T-helper 2 cell treated with Interferon-gamma antibody and Interleukin-4, amounts not matched to agents 5 μg/mL and 100 μg/mL, for 36 hours (primary cell): Measurements from ENCODE around the gene BOC.

ENCODE experiments used
- DNase-seq: peaks from one replicate; pipeline ENCODE4 v3.0.0; 2021; ENCODE audit warnings: low spot score
- H3K27ac Mint-ChIP-seq: one replicate; pipeline ENCODE4 v1.8.0; 2021; ENCODE audit warnings: mild to moderate bottlenecking, mixed read lengths
- H3K27me3 Mint-ChIP-seq: one replicate; pipeline ENCODE4 v1.8.0; 2021; ENCODE audit warnings: low read depth, mixed read lengths
- H3K36me3 Mint-ChIP-seq: one replicate; pipeline ENCODE4 v1.8.0; 2021; ENCODE audit warnings: low read depth, mixed read lengths
- H3K4me1 Mint-ChIP-seq: one replicate; pipeline ENCODE4 v1.8.0; 2021; ENCODE audit warnings: low read depth, mixed read lengths
- H3K4me3 Mint-ChIP-seq: one replicate; pipeline ENCODE4 v1.8.0; 2022; ENCODE audit warnings: mild to moderate bottlenecking, moderate library complexity, mixed read lengths
- H3K9me3 Mint-ChIP-seq: one replicate; pipeline ENCODE4 v1.8.0; 2021; ENCODE audit warnings: mixed read lengths

BOC gene

DNA sequence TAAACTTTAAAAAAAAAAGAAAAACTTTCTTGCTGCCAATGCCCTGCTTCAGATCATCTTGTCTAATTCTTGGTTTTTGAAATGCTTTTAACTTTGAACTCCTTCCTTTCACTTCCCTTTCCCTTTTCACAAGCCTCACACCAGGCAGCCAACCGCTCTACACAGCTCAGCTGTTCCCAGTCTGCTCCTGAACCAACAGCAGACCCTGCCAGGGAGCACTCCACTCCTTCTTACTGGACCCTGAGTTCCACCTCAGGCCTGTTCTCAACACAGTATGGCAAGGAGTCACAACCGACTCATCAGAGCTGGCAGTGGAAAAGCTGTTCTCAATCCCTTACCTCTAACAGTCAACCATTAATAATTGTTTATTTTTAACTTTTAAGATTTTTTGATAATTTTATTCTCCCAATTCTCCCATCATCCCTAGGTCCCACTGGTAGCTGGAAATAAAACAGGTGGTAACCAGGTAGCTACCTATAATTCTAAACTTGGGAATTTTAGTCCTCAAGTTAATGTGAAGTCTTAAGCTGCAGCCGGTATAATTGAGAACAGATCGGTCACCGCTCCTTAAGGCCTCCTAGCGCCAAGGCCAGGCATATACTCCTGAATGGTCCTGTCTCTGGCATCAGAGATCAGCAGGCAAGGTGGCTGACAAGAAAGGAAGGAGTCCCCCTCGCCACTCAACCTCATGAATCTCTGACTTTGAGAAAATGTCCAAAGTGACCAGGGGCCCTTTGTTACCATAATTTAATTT is 43.9 kb downstream of the BOC start:
- no peak overlapping the region for H3K4me3 Mint-ChIP-seq
- no peaks in the 10 kb centered on the region for H3K4me1 Mint-ChIP-seq
- H3K27me3 Mint-ChIP-seq: no peaks in the 10 kb centered on the region
- no peaks in the 10 kb centered on the region for H3K9me3 Mint-ChIP-seq
- no peak overlapping the region for H3K27ac Mint-ChIP-seq
- DNase-seq: no peak
- H3K36me3 Mint-ChIP-seq: no peaks in the 10 kb centered on the region

DNA sequence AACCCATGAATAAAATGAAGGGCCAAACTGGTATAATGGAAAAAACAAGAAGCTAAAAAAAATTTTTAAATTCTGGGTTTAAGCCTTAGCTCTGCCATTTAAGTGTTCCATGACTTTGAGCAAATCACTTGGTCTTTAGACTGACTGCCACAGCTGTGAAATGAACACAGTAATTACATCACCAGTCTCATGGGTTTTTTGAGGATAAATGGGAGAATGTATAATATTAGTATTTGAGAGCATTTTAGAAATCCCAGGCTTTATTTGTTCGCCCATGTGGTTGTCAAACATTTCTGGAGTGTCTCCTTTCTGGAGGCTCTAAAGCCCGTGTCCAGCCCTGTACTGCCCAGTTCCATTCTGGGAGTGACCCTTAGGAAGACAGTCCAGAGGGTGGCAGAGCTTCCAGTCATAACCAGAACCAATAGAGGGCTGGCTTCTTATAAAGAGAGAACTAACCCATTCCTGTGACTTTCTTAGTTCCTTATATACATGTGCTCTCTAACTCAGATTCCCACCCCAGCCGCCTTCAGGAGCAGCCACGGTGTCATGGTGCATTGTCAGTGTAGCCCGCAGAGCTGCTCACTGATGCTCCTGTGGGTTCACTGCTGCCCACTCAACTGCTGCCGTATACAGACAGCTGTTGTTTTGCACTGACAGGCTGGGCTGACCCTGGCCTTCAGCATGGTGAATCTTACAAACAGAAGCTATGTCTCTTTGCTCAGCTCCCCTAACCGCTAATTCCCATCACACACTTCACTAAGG is 44.7 kb downstream of the BOC start:
- Mint-ChIP-seq H3K4me3 (no peak overlapping the region), H3K4me1 (no peaks in the 10 kb centered on the region), H3K27me3 (no peaks in the 10 kb centered on the region), H3K27ac (no peak overlapping the region), H3K36me3 (no peaks in the 10 kb centered on the region), H3K9me3 (no peaks in the 10 kb centered on the region)
- no peak for DNase-seq

DNA sequence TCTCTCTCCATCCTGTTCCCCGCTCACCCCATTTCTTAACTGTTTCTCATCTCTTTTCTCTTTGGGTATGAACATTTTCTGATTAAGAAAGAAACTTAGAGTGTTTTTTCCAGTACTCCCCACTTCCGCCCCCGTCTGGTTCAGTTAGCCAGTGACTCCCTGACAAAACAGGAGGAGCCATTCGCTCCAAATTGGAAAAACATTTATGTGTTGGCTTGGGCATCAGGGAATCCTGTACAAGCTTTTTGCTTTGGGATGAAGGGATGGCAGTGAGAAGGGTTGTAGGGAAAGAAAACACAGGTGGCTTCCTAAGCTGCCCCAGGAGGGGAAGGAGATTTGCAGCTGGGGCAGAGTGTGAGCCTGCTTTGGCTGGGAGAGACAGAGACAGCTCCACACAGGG is 47.0 kb downstream of the BOC start:
- DNase-seq: no peak
- H3K36me3 Mint-ChIP-seq: no peaks in the 10 kb centered on the region
- H3K9me3 Mint-ChIP-seq: no peaks in the 10 kb centered on the region
- H3K27me3 Mint-ChIP-seq: no peaks in the 10 kb centered on the region
- no peak overlapping the region for H3K4me3 Mint-ChIP-seq
- H3K27ac Mint-ChIP-seq: no peak overlapping the region
- H3K4me1 Mint-ChIP-seq: no peaks in the 10 kb centered on the region

DNA sequence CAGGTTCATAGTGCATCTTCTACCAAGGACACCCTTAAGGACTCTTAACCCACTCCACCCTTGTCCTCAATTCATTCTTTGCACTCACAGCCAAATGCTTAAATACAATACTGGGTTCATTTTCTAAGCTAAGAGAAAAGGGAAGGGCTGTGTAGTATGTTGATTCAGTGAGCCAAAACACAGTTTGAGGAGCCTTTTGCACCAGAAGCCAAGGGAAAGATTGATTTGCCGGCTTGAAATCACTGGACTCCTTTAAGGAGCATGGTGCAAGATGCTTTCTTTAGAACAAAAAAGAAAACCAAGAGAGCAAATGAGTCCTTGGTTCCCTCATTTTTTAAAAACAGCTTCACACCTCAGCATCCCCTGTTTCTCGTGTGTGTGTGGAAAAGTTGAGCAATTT is 47.8 kb downstream of the BOC start:
- H3K9me3 Mint-ChIP-seq: no peaks in the 10 kb centered on the region
- no peak for DNase-seq
- no peaks in the 10 kb centered on the region for H3K36me3 Mint-ChIP-seq
- H3K27ac Mint-ChIP-seq: no peak overlapping the region
- no peaks in the 10 kb centered on the region for H3K4me1 Mint-ChIP-seq
- H3K4me3 Mint-ChIP-seq: no peak overlapping the region
- H3K27me3 Mint-ChIP-seq: no peaks in the 10 kb centered on the region

DNA sequence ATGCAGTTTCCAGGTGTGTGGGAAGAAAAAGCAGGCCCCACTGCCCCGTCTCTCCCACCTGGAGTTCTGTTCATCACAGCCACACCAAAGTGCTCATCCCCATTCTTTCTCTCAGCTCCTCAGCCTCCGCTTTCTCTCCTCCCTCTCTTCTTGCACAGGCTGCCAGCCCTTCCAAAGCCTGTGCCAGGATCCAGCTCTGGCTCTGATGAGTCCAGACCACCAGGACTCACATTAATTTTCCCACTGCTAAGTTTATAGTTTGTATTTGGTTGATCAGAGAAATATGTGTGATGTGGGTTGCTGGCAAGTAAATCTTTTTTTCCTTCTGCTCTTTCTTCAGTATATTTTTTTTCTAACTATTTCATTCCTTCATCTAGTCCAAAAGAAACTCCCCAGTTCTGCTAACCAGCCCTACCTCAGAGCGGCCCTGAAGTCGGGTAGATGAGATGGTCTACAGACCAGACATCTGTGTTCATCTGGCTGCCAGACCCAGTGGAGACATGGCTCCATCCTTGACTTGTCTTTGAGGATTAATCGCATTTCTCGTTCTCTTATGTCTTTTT is 49.8 kb downstream of the BOC start:
- Mint-ChIP-seq H3K27ac (no peak overlapping the region), H3K4me1 (no peaks in the 10 kb centered on the region), H3K4me3 (no peak overlapping the region), H3K27me3 (no peaks in the 10 kb centered on the region), H3K9me3 (no peaks in the 10 kb centered on the region), H3K36me3 (no peaks in the 10 kb centered on the region)
- DNase-seq: no peak

DNA sequence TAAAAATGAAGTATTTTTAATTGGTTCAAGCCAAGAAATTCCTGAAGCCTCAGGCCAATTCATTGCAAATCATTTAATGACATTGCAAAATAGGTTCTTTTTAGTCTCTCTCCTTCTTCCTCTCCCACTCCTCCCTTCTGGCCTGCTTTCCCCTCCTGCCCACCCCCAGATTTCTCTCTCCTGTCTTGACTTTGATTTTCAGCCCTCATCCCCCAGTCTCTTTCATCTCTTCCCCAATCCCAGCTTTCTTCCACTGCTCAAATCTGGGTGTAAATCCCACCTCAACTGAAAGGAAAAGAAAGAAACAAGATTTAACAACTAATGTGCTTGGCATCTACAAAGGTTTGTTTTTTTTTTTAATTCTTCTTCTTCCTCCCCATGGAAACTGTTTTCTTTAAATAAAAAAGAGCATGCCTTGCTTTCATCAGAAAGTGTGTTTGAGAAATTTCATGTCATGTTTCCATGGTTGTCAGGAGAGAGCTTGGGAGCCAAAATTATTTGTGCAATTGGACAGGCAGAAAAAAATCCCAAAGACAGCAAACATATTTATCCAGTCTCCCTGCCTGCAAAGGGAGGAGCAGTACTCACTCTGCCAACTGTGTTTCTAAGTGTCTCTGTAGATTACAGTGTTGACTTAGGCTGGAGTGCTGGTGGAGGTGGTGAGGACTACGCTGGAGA is 50.4 kb downstream of the BOC start:
- Mint-ChIP-seq H3K36me3 (no peaks in the 10 kb centered on the region), H3K27me3 (no peaks in the 10 kb centered on the region), H3K9me3 (no peaks in the 10 kb centered on the region), H3K4me3 (no peak overlapping the region), H3K4me1 (no peaks in the 10 kb centered on the region), H3K27ac (no peak overlapping the region)
- no peak for DNase-seq

DNA sequence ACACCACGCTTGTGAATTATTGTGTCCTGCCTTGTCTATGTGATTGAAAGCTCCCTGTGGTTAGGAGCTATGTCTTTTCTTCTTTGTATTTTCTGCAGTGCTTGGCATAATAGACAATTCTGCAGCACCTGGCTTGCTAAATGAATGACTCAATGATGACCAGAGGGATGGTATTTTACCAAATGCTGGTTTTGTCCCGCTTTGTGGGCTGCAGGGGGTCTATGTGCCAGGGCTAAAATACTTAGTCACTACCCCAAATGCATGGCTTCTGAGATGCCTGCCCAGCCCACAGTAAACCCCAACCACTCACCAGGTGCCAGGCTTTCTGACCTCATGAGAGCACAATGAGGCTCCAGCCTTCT is 50.9 kb downstream of the BOC start:
- no peaks in the 10 kb centered on the region for H3K4me1 Mint-ChIP-seq
- H3K4me3 Mint-ChIP-seq: no peak overlapping the region
- DNase-seq: no peak
- H3K36me3 Mint-ChIP-seq: no peaks in the 10 kb centered on the region
- no peak overlapping the region for H3K27ac Mint-ChIP-seq
- H3K9me3 Mint-ChIP-seq: no peaks in the 10 kb centered on the region
- no peaks in the 10 kb centered on the region for H3K27me3 Mint-ChIP-seq

DNA sequence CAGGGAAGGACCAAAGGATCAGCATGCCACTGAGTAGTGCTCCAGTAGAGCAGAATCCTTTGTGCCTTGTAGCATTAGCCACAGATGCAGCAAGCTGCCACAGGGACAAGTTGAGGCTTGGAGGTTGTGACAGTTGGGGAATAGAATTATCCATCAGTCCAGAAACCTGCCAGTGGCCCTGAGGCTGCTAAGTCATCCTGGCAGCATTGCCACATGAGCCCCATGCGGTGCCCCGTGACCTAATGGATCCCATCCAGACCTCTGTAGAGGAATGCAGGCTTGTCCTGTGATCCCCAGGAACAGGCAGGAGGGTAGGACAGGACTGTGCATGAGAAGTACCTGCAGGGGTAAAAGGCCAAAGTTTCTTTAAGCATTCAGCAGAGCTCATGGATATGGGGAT is 51.7 kb downstream of the BOC start:
- Mint-ChIP-seq H3K4me3 (no peak overlapping the region), H3K9me3 (no peaks in the 10 kb centered on the region), H3K36me3 (no peaks in the 10 kb centered on the region), H3K27me3 (no peaks in the 10 kb centered on the region), H3K27ac (no peak overlapping the region), H3K4me1 (no peaks in the 10 kb centered on the region)
- no peak for DNase-seq

DNA sequence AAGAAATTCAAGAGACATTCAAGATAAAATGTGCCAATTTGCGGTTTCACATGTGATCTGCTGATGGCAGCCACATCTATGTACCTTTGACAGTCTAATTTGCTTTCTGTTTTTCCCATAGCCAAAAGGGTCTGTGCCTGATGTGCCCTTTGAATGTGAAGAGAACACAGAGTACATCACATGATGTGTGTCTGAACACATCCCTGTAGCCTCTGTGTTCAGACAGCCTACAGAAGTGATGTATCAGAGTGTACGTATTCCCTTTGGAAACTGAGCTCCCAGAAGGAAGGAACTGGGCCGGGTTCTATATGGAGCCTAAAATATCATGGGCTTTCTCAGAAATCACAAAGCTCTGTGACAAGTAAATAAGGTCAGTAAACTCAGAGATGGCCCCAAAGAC is 52.4 kb downstream of the BOC start:
- no peaks in the 10 kb centered on the region for H3K4me1 Mint-ChIP-seq
- no peaks in the 10 kb centered on the region for H3K9me3 Mint-ChIP-seq
- H3K27me3 Mint-ChIP-seq: no peaks in the 10 kb centered on the region
- H3K27ac Mint-ChIP-seq: no peak overlapping the region
- no peak for DNase-seq
- H3K36me3 Mint-ChIP-seq: no peaks in the 10 kb centered on the region
- no peak overlapping the region for H3K4me3 Mint-ChIP-seq

DNA sequence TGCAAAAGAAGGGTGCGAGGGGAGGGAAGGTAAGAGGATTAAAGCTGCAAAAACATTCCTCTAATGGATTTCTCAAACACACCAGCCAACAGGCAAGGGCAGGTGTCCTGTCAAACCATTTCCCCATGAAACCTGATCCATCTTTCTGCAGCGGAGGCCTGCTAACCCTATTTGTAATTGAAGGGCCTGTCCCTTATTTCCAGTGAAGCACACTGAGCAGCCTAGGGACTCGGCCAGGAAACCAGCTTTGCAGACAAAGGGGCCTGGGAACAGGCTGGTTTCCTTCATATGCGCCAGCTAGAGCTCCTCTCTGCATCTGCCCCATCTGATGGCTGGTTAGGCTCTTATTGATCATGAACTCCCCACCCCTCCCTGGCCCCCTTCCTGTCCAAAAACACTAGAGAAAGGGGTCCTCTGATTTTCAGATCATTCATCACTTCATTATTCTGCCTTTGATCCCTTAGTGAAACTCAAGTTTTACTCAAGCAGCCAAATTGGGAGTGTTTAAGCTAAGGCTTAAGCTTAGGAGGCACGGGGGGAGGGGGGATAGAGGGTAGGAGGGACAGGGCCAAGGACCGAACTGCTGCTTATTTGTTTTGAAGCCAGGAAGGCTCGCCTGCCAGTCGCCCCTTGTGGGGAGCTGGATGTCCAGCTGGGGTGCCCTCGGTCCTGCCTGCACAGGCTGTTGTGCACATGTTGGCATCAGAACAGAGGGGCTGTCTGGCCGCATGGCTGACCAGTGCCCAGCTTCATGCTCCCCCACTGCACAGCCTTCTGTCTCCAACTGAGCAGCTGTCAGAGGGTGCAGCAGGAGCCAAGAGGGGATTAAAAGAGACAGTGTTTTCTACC is 53.1 kb downstream of the BOC start:
- no peak overlapping the region for H3K4me3 Mint-ChIP-seq
- H3K27me3 Mint-ChIP-seq: no peaks in the 10 kb centered on the region

DNA sequence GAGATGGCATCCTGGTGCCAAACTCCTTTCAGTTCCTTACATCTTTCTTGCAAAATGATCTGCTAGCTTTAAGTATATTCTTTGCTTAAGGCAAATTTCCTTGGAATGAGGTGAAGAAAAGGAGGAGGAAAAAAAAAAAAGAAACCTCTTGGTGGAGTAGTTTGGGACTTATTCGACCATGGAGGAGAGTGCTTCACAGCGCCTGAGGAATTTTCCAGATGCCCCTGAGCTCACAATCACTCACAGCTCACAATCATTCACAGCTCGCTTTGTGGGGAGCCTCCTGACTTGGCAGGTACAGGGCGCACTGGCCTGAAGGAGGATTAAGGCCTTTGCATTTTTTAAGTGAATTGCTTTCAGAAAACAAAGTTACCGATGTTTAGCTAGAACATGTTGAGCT is 53.9 kb downstream of the BOC start:
- no peak overlapping the region for H3K27ac Mint-ChIP-seq
- no peak for DNase-seq
- no peaks in the 10 kb centered on the region for H3K27me3 Mint-ChIP-seq
- H3K9me3 Mint-ChIP-seq: no peaks in the 10 kb centered on the region
- no peaks in the 10 kb centered on the region for H3K36me3 Mint-ChIP-seq
- H3K4me3 Mint-ChIP-seq: no peak overlapping the region
- H3K4me1 Mint-ChIP-seq: no peaks in the 10 kb centered on the region

More for the DNA sequence above, 53.1 kb downstream of the BOC start:
- Mint-ChIP-seq H3K36me3 (no peaks in the 10 kb centered on the region), H3K9me3 (no peaks in the 10 kb centered on the region), H3K4me1 (no peaks in the 10 kb centered on the region), H3K27ac (no peak overlapping the region)
- no peak for DNase-seq

DNA sequence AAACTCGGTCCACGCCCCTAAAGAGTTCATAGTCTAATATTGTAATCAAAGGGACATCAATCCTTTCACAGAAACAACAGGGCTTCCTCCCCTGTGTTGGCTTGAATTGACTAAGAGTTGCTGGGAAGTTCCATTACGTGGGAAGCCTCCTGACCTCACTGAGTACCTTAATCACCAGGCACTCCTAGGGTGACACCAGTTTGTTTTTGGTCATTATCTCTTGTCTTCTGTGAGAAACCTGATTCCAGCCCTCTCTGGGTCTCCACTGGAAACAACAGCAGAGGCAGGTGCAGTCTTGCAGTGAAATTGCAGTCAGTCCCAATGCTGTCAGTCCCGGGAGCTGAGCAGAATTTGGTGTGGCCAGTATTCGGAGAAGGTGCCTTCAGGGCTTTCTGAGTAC is 55.4 kb downstream of the BOC start:
- H3K36me3 Mint-ChIP-seq: no peaks in the 10 kb centered on the region
- H3K9me3 Mint-ChIP-seq: no peaks in the 10 kb centered on the region
- no peaks in the 10 kb centered on the region for H3K27me3 Mint-ChIP-seq
- H3K4me1 Mint-ChIP-seq: no peaks in the 10 kb centered on the region
- peak; percentile 34 for DNase-seq
- no peak overlapping the region for H3K4me3 Mint-ChIP-seq
- no peak overlapping the region for H3K27ac Mint-ChIP-seq

DNA sequence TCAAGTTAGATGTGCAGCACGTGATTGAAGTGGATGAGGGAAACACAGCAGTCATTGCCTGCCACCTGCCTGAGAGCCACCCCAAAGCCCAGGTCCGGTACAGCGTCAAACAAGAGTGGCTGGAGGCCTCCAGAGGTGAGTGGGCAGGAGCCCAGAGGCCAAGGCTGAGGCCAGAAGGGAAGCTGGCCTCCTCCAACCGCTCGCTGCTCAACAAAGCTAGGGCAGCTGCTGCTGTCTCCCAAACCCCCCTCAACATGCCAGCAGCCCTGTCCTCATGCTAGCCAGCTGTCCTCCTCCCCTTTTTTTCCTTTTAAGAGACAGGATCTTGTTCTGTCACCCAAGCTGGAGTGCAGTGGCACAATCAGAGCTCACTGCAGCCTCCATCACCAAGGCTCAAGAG is 57.0 kb downstream of the BOC start:
- Mint-ChIP-seq H3K36me3 (no peaks in the 10 kb centered on the region), H3K27ac (no peak overlapping the region), H3K27me3 (no peaks in the 10 kb centered on the region), H3K4me3 (no peak overlapping the region), H3K4me1 (no peaks in the 10 kb centered on the region), H3K9me3 (no peaks in the 10 kb centered on the region)
- no peak for DNase-seq
